NK-92 treated with Interleukin-12 subunit alpha and Interleukin-12 subunit beta, amount 100 ng/mL, for 24 hours (cell line): ENCODE results near the gene ZNF470.

Source experiments
- DNase-seq: peaks from one replicate; lab custom pipeline; 2025; lab: John Stamatoyannopoulos, UW

Gene ZNF470

GRCh38 chr19:56608274-56608964 is 41.2 kb downstream of the ZNF470 start:
- DNase-seq, result no peak

- DNase-seq, result no peak
Observed at GRCh38 chr19:56611288-56611687, 44.0 kb downstream of the ZNF470 start.

GRCh38 chr19:56612737-56613136 is 45.5 kb downstream of the ZNF470 start:
- no peak for DNase-seq

GRCh38 chr19:56613639-56614038 is 46.4 kb downstream of the ZNF470 start:
- no peak for DNase-seq

- no peak for DNase-seq
Observed at GRCh38 chr19:56617531-56617930, 50.3 kb downstream of the ZNF470 start.

GRCh38 chr19:56619121-56619520 is 51.9 kb downstream of the ZNF470 start:
- no peak for DNase-seq

- DNase-seq, result no peak
Observed at GRCh38 chr19:56622374-56622773, 55.1 kb downstream of the ZNF470 start.

GRCh38 chr19:56623006-56623405 is 55.7 kb downstream of the ZNF470 start:
- DNase-seq, result no peak

- no peak for DNase-seq
Observed at GRCh38 chr19:56625708-56626107, 58.4 kb downstream of the ZNF470 start.

GRCh38 chr19:56633021-56633420 is 65.8 kb downstream of the ZNF470 start:
- DNase-seq, result no peak

- no peak for DNase-seq
Observed at GRCh38 chr19:56637976-56638555, 70.8 kb downstream of the ZNF470 start.
